K562 (cell line): ENCODE data around the gene FUT8.

ENCODE experiments used
- RCOR1 ChIP-seq, 2 experiments: IDR thresholded peaks; 2 replicates each; pipeline ENCODE4 v1.6.1; 2012; ENCODE audit warnings: low read depth in 2 of 2, low read length in 2 of 2, borderline replicate concordance in 1 of 2, improper control_type of control experiment in 1 of 2
- SIN3B ChIP-seq: fragments of 450-650 bp; IDR thresholded peaks from 2 replicates; pipeline ENCODE4 v1.6.1; 2017; ENCODE audit warnings: low read depth, mild to moderate bottlenecking, moderate library complexity
- TF ChIP-seq, protein P1 (sequence below), 2 experiments: fragments of 450-650 bp in 1 of 2; sonication (generic) in 1 of 2; formaldehyde crosslinking; conservative IDR thresholded peaks; 2 replicates each; pipeline versions ENCODE4 v1.4.0 to v1.8.1; 2020 to 2022; ENCODE audit warnings: mild to moderate bottlenecking in 1 of 2, missing genetic modification reagents in 1 of 2
- TF ChIP-seq, protein P2 (sequence below): sonication (generic); formaldehyde crosslinking; IDR thresholded peaks from 2 replicates; pipeline ENCODE4 v1.8.0; 2022; ENCODE audit warnings: missing genetic modification reagents, mild to moderate bottlenecking, borderline replicate concordance
- TF ChIP-seq, protein P3 (sequence below), 3 experiments: IDR thresholded peaks in 2 of 3; conservative IDR thresholded peaks in 1 of 3; 2 replicates each; pipeline ENCODE4 v1.5.1; 2011 to 2012; ENCODE audit warnings: low read length in 3 of 3, mild to moderate bottlenecking in 3 of 3, control low read depth in 2 of 3, improper control_type of control experiment in 1 of 3, inconsistent platforms in 1 of 3, low read depth in 1 of 3, mixed read lengths in 1 of 3, moderate library complexity in 1 of 3; ENCODE audit not compliant: insufficient read depth in 2 of 3

DNA sequence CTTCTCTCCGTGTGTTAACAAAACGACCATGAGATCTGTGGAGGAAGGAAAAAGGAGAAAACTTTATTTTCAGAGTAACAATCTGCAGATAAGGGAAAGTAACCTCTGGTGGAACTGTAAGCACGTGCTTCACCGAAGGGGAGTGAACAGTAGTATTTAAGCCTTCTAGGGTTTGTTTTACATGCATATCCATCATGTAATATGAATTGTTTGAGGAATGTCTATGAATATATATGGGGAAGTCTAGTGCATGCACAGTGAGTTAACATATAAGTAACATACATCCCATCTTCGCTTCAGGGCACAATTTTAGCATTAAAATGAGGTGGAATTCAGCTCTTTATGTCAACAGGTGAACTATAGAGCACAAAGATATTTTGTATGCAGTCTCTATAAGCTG is 101.1 kb downstream of the FUT8 start:
- TF ChIP-seq, protein P1, sequence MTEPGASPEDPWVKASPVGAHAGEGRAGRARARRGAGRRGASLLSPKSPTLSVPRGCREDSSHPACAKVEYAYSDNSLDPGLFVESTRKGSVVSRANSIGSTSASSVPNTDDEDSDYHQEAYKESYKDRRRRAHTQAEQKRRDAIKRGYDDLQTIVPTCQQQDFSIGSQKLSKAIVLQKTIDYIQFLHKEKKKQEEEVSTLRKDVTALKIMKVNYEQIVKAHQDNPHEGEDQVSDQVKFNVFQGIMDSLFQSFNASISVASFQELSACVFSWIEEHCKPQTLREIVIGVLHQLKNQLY (CRISPR knock-in tag; conservative IDR thresholded peaks at IDR 0.05): no peak
- TF ChIP-seq, protein P2, sequence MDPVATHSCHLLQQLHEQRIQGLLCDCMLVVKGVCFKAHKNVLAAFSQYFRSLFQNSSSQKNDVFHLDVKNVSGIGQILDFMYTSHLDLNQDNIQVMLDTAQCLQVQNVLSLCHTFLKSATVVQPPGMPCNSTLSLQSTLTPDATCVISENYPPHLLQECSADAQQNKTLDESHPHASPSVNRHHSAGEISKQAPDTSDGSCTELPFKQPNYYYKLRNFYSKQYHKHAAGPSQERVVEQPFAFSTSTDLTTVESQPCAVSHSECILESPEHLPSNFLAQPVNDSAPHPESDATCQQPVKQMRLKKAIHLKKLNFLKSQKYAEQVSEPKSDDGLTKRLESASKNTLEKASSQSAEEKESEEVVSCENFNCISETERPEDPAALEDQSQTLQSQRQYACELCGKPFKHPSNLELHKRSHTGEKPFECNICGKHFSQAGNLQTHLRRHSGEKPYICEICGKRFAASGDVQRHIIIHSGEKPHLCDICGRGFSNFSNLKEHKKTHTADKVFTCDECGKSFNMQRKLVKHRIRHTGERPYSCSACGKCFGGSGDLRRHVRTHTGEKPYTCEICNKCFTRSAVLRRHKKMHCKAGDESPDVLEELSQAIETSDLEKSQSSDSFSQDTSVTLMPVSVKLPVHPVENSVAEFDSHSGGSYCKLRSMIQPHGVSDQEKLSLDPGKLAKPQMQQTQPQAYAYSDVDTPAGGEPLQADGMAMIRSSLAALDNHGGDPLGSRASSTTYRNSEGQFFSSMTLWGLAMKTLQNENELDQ (CRISPR knock-in tag): no peak
- TF ChIP-seq SIN3B (no peak), RCOR1 (IDR thresholded peaks at IDR 0.05; ENCODE audit: borderline replicate concordance in 1 of 2, low read depth in 2 of 2, low read length in 2 of 2) (no peak)
- TF ChIP-seq, protein P3, sequence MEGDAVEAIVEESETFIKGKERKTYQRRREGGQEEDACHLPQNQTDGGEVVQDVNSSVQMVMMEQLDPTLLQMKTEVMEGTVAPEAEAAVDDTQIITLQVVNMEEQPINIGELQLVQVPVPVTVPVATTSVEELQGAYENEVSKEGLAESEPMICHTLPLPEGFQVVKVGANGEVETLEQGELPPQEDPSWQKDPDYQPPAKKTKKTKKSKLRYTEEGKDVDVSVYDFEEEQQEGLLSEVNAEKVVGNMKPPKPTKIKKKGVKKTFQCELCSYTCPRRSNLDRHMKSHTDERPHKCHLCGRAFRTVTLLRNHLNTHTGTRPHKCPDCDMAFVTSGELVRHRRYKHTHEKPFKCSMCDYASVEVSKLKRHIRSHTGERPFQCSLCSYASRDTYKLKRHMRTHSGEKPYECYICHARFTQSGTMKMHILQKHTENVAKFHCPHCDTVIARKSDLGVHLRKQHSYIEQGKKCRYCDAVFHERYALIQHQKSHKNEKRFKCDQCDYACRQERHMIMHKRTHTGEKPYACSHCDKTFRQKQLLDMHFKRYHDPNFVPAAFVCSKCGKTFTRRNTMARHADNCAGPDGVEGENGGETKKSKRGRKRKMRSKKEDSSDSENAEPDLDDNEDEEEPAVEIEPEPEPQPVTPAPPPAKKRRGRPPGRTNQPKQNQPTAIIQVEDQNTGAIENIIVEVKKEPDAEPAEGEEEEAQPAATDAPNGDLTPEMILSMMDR (IDR thresholded peaks at IDR 0.05 in 2 of 3, conservative IDR thresholded peaks at IDR 0.05 in 1 of 3; ENCODE audit: insufficient read depth in 2 of 3, low read depth in 1 of 3, low read length in 3 of 3): no peak
